Thyroid gland (tissue), 4 donors: ENCODE results near the gene LDB3. TPM values are rescaled to one million over a fixed set of nuclear protein-coding genes. Genes with fewer than 3 reads are reported as not detected.
"Not testable (repeated sequence)": the region's sequence is repeated elsewhere in the genome, so short reads cannot be mapped to it uniquely, and the experiment has no call there.

Source experiments
- DNase-seq, 2 donors: peaks; one replicate each; pipeline ENCODE4 v3.0.0-alpha.2; 2019
- H3K27ac ChIP-seq, 3 donors: fragments of 200-600 bp; sonication (generic); 1 replicate in 2 of 3; 2 replicates in 1 of 3; pipeline ENCODE4 v1.5.1; 2016 to 2019; ENCODE audit warnings: mild to moderate bottlenecking in 1 of 3, moderate library complexity in 1 of 3
- H3K27me3 ChIP-seq: fragments of 200-600 bp; sonication (generic); one replicate; pipeline ENCODE4 v1.5.1; 2019
- H3K36me3 ChIP-seq, 2 donors: fragments of 200-600 bp; sonication (generic); one replicate each; pipeline ENCODE4 v1.5.1; 2016 to 2019
- H3K4me1 ChIP-seq, 2 donors: fragments of 200-600 bp; sonication (generic); one replicate each; pipeline ENCODE4 v1.5.1; 2017 to 2019
- H3K4me3 ChIP-seq, 3 donors: fragments of 200-600 bp; sonication (generic); replicated peaks in 1 of 3; 1 replicate in 2 of 3; 2 replicates in 1 of 3; pipeline ENCODE4 v1.5.1; 2016; ENCODE audit warnings: mild to moderate bottlenecking in 1 of 3
- H3K9me3 ChIP-seq: fragments of 200-600 bp; sonication (generic); one replicate; pipeline ENCODE4 v1.5.1; 2017
- POLR2A ChIP-seq, 2 donors: fragments of 450-650 bp; IDR thresholded peaks; one replicate each; pipeline ENCODE4 v1.6.1; 2017; ENCODE audit warnings: antibody characterized with exemption in 2 of 2, mild to moderate bottlenecking in 2 of 2, moderate library complexity in 1 of 2
- WGBS, 2 donors: methylation state at CpG; one replicate each; pipeline ENCODE4 v1.1.5; 2017; 5-methylcytosine and 5-hydroxymethylcytosine counted together
- intact Hi-C: fragments of 100-400 bp; cut with DNase I; formaldehyde crosslinking; loops from one replicate; pipeline ENCODE4 v1.15.1; 2023
- total RNA-seq, 4 donors: library from RNA; depleted of rRNA; stranded (reverse); fragments of >200 nt; gene quantifications; one replicate each; pipeline ENCODE4 v1.2.3, GENCODE V29; 2016
- TF ChIP-seq, protein P1 (sequence below), 6 experiments: fragments of 200-600 bp in 3 of 6; fragments of 450-650 bp in 3 of 6; sonication (generic) in 3 of 6; IDR thresholded peaks; one replicate each; pipeline ENCODE4 v1.5.1; 2016 to 2019; ENCODE audit warnings: antibody characterized with exemption in 6 of 6, mild to moderate bottlenecking in 2 of 6, inconsistent platforms in 1 of 6, moderate library complexity in 1 of 6

Gene LDB3
- total RNA-seq, 4 donors from 2014 or later, result 1.5 to 5.5 (median 1.9) TPM

DNA sequence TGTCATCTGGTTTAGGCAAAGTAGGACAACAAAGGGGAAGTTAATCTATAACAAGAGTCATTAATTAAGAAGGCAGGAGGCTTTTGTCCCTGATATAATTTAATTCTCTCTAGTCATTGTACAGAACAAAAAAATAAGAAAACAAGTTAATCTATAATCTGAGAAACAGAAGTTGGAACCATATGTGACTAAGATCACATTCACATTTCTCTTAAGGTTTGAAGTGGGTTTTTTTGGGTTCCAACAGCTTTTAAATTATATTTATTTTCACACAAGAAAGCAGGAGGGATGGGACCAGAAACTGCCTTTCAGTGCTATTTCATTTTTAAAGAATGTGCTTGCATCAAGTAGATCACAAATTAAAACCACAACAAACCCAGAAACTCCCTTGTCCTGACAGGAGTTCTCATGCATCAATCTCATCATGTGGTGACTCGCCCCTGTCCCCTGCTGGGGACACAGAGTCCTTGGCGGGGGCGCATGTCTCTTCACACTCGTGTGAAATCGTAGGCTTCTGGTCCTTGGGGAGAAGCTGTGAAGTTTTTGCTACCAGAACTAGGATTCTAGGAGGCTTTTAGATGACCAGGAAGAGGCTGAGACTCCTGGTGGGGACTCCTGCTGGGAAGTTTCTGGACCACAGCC lies 24.0 kb upstream of the LDB3 start:
- Histone ChIP-seq H3K36me3 (no peaks in the 10 kb centered on the region), H3K4me1 (peaks cover 0 to 7% of the 10 kb centered on the region in 2 donors), H3K4me3 (no peak overlapping the region), H3K27ac (no peak overlapping the region), H3K27me3 (no peaks in the 10 kb centered on the region), H3K9me3 (no peaks in the 10 kb centered on the region)
- TF ChIP-seq, protein P1, sequence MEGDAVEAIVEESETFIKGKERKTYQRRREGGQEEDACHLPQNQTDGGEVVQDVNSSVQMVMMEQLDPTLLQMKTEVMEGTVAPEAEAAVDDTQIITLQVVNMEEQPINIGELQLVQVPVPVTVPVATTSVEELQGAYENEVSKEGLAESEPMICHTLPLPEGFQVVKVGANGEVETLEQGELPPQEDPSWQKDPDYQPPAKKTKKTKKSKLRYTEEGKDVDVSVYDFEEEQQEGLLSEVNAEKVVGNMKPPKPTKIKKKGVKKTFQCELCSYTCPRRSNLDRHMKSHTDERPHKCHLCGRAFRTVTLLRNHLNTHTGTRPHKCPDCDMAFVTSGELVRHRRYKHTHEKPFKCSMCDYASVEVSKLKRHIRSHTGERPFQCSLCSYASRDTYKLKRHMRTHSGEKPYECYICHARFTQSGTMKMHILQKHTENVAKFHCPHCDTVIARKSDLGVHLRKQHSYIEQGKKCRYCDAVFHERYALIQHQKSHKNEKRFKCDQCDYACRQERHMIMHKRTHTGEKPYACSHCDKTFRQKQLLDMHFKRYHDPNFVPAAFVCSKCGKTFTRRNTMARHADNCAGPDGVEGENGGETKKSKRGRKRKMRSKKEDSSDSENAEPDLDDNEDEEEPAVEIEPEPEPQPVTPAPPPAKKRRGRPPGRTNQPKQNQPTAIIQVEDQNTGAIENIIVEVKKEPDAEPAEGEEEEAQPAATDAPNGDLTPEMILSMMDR (IDR thresholded peaks at IDR 0.05), result no peak
- no peak for TF ChIP-seq POLR2A (IDR thresholded peaks at IDR 0.05)
- intact Hi-C loops, result no loop called here
- WGBS, 2 donors, result 71 to 79% methylated on average over 5 of the region's 5 CpGs
- no peak for DNase-seq

DNA sequence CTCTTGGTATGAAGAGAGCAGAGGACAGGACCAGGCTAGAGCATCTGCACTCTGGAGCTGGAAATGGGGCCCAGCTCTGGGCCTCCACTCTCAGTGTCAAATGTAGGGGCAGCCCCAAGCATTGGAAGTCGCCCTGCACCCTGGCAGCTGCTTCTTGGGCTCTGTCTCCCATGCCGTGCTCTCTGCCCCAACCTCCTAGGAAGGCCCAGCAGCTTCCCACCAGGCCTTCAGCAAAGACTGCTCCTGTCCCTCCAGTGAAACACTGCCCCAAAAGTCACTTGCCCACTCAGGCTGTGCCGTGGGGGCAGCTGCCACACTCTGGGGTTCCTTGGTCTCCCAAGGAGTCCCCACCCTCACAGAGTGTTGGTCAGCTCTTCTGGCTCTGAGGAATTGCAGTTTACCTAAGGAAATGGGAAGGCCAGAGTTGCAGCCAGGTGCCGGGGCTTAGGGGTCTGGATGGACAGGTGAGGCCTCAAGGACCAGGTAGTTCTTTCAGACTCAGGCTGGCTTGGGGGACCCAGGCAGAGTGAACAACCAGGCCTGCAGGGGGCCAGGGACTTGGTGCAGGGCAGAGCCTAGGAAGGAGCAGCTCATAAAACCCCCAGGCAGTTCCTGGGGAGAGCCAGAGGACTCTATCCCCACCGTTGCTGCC lies 23.4 kb upstream of the LDB3 start:
- WGBS, 2 donors, result 88 to 94% methylated on average over 4 of the region's 5 CpGs
- no peak for TF ChIP-seq POLR2A (IDR thresholded peaks at IDR 0.05)
- TF ChIP-seq, protein P1 (IDR thresholded peaks at IDR 0.05), result no peak
- Histone ChIP-seq H3K9me3 (no peaks in the 10 kb centered on the region), H3K27me3 (no peaks in the 10 kb centered on the region), H3K4me1 (peaks cover 0 to 9% of the 10 kb centered on the region in 2 donors), H3K36me3 (no peaks in the 10 kb centered on the region), H3K27ac (no peak overlapping the region), H3K4me3 (no peak overlapping the region)
- DNase-seq, result no peak
- intact Hi-C loops, result no loop called here

DNA sequence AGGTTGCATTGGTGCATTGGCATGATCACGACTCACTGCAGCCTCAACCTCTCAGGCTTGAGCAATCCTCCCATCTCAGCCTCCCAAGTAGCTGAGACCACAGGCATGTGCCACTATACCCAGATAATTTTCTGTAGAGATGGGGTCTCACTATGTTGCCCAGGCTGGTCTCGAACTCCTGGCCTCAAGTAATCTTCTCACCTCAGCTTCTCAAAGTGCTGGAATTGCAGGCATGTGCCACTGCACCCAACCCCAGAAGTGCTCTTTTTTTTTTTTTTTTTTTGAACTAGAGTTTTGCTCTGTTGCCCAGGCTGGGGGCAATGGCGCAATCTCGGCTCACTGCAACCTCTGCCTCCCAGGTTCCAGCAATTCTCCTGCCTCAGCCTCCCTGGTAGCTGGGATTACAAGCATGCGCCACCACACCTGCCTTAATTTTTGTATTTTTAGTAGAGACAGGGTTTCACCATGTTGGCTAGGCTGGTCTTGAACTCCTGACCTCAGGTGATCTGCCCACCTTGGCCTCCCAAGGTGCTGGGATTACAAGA lies 22.6 kb upstream of the LDB3 start:
- H3K4me3 ChIP-seq, H3K4me1 ChIP-seq, H3K9me3 ChIP-seq, H3K36me3 ChIP-seq, intact Hi-C loops, DNase-seq, H3K27ac ChIP-seq, H3K27me3 ChIP-seq: not testable (repeated sequence)
- WGBS, 2 donors, result 98 to 99% methylated on average over 5 of the region's 5 CpGs

DNA sequence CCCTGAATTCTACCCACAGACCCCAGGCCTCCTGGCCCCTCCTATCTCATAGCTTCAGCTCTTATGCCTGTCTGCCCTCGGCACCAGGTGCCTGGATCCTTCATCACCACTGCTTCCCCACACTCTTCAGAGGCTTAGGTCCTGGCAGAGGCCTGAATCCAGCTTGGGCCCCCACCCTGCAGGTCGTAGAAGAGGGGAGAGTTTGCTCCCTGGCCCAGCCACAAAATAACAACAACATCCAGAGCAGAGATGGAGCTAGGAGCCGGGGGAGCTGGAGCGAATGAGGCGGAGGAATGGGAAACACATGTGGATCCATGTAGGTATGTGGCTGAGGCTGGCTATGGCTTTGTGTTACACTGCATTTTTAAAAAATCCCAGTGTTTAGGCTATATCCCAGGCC lies 21.8 kb upstream of the LDB3 start:
- no peaks in the 10 kb centered on the region for H3K27me3 ChIP-seq
- H3K4me1 ChIP-seq, result peaks cover 0 to 9% of the 10 kb centered on the region in 2 donors
- WGBS, 2 donors, result 86 to 89% methylated on average over 5 of the region's 5 CpGs

DNA sequence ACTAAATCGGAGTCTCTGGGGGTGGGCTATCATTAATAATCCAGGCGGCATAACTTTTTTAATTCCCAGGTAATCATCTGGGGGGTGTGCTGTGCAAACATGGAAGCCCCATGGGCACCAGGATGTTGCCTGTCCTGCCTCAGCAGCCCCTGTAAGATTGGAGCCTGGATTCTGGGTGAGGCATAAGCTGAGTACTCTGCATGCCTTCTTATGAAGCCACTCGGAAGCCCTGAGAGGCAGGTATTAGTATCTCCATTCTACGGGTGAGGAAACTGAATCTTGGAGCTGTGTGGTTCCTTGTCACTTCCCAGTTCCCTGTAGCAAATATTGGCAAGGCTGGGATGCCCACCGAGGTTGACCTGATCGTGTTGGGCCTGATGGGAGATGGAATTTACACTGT lies 21.4 kb upstream of the LDB3 start:
- no peak overlapping the region for H3K27ac ChIP-seq
- H3K4me1 ChIP-seq, result peaks cover 0 to 9% of the 10 kb centered on the region in 2 donors
- no peaks in the 10 kb centered on the region for H3K27me3 ChIP-seq

More for the DNA sequence above, 21.8 kb upstream of the LDB3 start:
- Histone ChIP-seq H3K4me3 (no peak overlapping the region), H3K36me3 (no peaks in the 10 kb centered on the region), H3K9me3 (no peaks in the 10 kb centered on the region), H3K27ac (no peak overlapping the region)
- no peak for DNase-seq
- TF ChIP-seq, protein P1 (IDR thresholded peaks at IDR 0.05), result no peak
- no peak for TF ChIP-seq POLR2A (IDR thresholded peaks at IDR 0.05)
- intact Hi-C loops, result no loop called here

More for the DNA sequence above, 21.4 kb upstream of the LDB3 start:
- intact Hi-C loops, result no loop called here
- TF ChIP-seq POLR2A (IDR thresholded peaks at IDR 0.05), result no peak
- TF ChIP-seq, protein P1 (IDR thresholded peaks at IDR 0.05), result no peak
- no peak overlapping the region for H3K4me3 ChIP-seq
- H3K36me3 ChIP-seq, result no peaks in the 10 kb centered on the region
- DNase-seq, result no peak
- no peaks in the 10 kb centered on the region for H3K9me3 ChIP-seq
- 78 to 82% methylated on average over 6 of the region's 6 CpGs for WGBS, 2 donors
